NCI-H2196 (cell line): ENCODE measurements around the gene CD93.

Experiments
- DNase-seq: peaks from one replicate; lab custom pipeline; 2025; ENCODE audit not compliant: unreplicated experiment; lab: John Stamatoyannopoulos, UW

The CD93 gene

DNA sequence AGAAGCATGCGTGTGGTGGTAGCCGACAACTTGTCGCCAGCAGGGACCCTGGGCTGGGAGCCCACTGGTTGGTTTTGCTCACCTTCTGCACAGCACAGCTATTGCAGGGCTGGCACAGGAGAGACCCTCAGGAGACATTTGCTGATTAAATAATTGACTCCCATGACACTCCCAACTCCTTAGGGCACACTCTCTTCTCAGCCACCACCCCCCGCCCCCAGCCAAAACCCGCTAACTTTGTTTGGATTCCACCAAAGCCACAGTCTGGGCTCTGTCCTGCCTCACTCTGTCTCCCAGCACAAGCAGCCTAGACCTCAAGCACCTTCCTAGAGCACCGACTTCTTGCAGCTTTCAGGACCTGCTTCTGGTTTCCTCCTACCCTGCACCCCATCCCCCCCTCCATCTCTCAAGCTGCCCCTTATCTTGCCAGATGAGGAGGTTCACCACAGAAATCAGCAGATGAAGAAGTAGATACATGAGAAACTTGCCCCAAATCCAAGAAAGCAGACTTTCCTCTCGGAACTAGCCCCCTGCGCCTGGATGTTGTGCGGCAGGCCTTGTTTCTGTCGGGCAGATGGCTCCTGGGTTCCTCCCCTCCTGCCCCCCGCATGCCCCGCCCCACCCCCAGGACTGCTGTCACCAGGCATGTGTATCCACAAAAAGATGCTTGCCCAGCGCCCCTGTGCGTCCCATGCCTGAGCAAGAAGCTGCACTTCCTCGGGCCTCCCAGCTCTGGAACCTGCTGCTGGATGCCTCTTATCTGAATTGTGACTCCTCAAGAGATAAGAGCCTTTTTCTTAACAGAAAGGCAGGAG, 35.0 kb upstream of the CD93 start:
- no peak for DNase-seq

DNA sequence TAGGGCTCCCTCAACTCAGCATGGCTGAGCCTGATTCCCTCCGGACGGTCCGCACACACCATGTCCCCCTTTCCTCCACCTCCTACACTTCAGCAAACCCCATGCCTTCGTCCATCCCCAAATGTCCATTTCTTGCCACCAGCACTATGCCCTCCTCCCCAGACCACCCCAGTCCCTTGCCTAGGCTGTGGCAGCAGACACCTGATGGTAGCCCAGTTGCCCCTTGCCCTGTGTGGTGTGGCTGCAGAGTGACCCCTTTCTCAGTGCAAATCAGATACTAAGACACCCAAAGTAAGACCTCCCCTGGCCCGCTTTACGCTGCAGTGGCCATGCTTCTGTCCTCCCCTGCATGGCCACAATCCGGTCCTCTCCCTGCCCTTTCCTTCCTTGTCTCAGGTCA, 34.1 kb upstream of the CD93 start:
- DNase-seq = no peak

DNA sequence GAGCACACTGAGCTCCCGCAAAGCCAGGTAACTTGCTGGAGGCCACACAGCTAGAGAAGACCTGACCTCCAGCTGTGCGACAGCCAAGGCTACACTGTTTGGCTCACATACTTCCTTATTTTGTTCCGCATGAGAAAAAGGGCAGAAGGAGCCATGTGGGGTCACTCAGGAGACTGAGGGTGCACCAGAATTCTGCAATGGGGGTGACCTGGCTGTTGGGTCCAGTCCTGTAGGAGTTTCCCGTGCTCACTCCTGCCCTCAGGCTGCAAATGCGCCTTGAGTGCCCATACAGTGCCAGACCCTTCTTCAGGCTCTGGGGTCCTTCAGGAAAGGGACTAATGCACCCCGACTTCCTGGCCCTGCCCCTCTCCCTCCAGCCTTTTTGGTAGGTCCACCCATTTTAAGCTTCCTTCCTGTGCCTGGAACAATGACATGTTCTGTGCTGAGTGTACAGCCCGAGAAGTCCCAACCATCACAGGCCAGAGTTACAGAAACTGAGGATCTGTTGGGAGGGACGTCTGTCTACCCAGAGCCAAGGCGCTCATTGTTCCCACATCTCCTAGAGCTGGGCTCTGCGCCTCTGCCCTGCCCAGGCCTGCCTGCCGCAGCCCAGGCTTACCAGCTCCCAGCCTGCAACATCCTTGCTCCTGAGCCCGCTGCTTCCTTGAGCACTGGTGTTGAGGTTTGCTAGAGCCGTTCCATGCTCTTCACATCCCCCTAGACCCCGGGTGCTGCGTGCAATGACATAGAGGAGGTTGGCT, 33.5 kb upstream of the CD93 start:
- DNase-seq = no peak

DNA sequence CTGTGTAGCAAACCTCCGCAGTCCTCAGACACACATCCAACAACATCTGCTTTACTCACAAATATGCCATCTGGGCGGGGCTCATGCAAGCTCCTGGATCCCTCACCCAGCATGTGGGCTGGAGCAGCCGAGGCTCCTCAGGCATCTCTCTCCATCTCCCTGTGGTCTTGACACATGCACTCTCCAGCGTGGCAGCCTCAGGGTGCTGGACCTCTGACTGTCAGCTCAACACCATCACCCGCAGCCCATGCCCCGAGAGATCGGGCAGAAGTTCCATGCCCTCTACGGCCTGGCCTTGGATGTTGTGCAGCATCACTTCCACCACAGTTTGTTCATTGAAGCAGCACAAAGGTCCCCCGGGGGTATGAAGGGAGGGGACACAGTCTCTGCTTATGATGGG, 32.6 kb upstream of the CD93 start:
- DNase-seq = no peak

DNA sequence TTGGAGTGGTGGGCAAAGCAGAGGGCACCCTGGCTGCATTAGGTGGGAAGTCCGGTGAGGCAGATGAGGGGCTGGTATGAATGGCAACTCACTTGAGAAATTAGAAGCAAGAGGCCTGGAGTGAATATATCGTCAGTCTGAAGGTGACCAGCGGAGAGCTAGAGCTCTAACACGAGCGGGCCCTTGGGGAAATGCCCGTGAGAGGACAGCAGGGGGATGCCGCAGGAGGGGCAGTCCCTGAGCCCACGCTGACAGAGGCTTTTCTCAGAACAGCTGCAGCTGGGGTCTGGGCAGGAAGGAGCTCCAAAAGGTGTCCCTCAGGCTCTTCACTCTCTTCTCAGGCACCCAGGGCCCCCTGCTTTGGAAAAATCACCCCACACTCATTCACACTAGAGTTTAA, 32.0 kb upstream of the CD93 start:
- DNase-seq = no peak

DNA sequence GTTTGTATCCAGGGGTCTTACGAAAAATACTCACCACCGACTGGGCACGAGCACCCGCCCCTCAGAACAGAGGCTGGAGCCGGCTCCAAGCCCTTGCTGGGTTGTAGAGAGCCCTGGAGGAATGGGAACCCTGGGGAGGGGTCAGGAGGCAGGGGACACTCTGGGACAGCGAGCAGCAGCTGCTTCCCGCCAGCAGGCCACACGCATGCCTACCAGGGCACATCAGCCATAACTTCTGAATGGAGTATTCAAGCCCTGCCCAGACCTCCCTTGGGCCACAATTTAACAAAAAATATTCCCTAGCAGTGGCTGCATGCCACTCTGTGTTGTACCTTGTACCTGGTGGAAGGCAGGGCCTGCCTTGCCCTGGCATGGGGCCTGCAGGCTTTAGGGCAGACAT, 31.6 kb upstream of the CD93 start:
- no peak for DNase-seq

DNA sequence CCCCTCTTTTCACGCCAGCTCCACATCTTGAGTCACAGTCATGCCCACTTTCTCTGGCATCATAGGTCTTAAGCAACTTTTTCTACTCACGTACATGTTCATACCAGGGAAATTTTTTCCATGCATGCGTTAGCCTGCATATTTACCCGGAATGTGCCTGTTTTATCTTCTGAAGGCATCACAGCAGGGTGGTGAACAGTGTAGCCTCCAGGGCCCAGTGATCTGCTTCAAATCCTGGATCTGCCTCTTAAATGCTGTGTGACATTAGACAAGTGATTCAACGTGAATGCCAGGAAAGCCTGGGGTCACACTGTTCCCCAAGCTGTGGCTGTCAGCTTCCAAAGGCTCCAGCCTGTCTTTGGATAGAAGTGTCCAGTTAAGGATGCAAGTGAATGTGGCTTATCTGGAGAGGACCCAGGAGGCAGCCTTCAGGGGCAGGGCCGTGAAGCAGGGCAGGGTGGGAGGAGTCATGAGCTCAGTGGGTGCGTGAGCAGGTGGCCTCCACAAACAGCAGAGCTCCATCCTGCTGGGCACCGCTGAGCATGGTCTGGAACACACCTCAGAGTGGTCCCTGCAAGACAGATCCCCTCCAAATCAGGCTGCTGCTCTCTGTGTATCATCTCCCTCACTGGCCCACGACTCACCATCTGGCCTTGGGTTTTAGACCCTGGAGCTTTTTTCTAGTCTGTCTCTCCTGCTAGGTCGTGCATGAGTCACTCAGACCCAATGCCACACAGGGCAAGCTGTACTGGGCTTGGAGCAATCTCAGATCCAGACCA, 30.4 kb upstream of the CD93 start:
- DNase-seq = no peak

DNA sequence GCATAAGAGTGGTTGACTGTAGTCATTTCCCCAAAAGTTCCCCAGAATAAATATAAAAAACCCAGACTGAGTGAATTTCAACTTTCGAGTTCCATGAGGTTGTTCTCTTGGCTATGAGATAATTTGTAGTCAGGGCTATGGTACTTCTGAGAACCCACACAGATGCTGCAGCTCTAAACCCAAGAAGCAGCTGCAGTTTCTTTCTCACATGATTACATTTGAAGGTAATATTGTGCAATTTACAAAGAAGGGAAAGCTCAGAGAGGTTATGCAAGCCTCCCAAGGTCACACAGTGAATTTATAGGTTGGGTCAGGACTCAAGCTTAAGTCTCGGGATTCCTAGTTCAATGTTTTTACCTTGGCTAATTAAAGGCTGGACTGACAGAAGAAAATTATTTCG, 29.7 kb upstream of the CD93 start:
- no peak for DNase-seq

DNA sequence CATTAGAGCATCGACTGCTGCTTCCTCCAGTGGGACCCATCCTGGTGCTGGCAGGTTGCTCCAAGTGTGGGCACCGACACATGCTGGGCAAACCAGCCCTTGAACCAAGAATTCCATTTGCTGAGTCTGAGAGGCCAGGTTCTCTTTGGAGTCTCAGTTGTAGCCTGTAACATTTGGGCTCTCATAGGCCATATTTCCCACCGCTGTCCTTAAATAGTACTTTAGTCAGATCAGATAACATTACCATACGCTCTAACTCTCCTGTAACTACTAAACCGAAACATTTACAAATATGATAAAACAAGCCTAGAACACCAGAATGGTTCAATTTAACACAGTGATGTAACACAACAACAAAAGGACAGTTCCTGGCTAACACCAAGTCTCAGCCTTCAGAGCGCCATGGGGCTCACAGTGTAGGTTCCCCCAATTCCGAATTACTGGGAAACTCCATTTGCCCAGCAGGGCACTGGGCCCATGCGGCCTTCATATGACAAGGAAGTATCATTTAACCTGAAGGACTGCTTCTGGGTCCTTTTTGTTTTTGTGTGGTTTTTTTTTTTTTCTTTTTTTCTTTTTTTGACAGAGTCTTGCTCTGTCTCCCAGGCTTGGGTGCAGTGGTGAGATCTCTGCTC, 28.4 kb upstream of the CD93 start:
- no peak for DNase-seq

DNA sequence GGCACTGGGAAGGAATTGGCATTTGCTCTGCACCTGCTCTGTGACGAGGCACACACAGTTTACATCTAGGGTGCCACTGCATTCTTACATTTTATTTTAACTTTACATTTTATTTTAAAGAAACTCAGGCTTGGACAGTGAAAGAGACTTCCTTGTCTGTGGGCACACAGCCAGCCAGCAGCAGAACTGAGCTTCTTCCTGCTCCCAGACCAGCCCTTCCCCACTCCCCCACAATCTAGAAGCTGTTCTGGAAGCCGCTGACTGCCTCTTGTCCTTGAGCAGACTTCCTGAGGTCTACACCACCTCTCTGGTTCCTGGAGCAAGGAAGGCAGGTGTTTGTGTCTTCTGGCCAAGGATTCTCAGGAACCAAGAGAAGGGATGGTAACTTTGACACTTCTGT, 27.9 kb upstream of the CD93 start:
- no peak for DNase-seq

DNA sequence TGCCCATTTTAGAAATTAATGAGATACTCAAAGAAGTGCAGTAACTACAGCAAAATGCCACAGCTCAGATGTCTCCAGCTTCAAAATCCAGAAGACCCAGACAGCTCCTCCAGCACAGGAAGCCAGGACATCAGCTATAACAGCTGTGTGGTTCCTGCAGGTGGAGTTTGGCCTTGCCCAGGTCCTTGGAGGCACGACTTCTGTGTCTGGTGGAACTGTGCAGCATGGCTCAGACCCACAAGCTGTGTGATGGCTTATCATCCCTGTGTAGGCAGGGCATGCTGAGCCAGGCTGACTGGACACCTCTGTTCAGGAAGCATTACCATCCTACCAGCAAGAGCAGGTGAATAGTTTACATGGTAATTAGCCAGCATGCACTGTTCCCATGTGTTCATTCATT, 26.5 kb upstream of the CD93 start:
- no peak for DNase-seq

DNA sequence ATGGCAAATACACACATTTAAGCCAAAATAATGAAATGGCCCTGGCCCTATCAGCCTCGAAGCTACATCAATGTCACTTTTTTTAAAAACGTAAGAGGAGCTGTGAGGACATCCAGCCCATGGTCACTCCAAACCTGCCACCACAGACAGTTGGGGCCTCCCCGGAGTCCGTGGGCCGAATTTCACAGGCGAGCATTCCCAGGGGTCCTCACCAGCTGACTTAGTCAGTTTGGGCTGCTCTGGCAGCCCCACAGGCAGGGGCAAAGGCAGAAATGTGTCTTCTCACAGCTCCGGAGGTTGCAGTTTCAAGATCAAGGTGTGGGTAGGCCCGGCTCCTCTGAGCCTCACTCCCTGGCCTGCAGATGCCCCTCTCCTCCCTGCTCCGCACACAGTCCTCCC, 25.8 kb upstream of the CD93 start:
- DNase-seq = no peak

DNA sequence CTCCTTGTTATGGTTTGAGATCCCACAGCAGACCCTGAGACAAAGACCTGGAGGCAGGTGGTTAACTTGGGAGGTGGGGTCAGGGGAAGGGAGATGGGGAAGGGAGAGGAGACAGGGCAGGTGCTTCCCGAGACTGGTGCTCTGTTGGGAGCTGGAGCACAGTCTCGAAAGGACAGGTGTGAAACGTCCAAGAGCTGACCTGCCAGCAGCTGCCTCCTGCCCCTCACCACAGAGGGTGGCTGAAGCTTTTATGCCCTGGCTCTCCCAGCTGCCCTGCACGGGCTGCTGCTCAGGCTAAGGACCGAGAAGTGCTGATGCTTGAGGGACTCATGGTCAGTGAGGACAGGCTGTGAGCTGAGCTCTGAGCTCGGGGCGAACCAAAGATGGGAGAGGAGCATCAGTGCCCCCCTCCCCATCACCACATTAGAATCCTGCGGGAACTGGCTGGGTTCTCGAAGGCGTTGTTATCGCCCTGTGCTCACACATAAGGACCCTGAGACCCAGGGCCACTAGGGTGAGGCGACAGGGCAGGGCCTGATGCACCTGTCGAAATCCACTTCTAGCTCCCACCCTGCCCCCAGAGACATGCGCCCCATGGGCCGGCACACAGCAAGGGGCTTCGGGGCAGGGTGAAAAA, 25.3 kb upstream of the CD93 start:
- DNase-seq = peak; percentile 45

DNA sequence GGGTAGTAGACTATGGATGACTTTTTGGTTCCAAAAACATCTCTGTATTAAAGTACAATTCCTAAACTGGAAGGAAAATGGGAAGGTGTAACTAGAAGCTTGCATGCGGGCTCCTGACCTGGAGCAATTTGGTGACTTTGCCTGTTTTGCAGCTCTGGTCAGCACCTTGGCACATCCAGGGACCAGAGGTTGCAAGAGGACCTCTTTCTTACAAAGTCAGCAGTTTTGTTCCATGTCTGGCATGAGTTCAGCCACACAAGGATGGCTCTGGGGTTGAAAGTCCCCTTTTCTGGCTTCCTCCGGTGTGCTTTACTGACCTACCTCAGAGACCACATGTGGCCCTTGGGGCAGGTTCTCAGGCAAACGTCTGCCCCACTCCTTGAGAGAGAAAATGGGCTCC, 22.7 kb upstream of the CD93 start:
- DNase-seq = no peak

DNA sequence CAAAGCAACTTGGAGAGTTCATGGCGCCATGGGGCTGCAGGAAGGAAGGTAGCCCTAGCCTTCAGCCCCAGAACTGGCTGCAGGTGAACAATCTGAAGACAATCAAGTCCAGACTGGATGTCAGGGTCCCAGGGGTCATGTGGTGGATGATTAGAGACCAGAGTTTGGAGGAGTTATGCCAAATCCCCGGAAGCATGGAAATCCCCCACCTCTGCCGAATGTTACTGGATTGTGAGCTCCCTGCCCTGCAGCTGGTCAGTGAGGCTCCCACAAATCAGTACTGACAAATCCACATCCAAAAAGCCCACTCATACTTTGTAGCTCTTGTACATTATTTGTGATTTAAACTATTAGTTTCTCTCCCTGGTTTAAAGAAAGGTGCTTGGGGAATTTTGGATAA, 21.3 kb upstream of the CD93 start:
- DNase-seq = no peak

DNA sequence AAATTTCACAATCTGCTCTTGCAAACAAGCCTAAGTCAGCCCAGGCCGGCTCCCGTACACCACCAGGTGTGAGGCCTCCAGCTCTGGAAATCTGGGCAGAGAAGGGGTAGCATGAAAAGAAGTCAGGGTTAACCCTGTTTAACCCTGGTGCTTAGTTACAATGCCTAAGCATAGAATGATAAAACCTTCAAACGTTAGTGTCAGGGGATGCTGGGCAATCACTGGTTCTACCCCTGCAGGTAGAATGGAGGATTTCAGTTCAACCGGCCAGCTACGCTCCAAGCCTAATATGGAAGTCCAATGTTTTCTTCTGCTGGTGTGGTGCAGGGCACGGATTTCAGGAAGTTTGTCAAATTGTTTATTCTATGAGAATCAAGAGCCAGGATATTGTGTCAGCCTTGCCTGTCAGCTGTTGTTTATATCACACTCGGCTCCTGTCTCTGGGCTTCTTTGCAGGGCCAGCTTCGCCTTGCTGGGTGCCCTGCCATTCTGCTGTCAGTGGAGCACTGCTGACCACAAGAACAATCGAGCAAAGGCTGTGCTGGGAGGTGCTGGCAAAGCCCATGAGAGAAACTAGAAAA, 20.2 kb upstream of the CD93 start:
- DNase-seq = peak; percentile 33

DNA sequence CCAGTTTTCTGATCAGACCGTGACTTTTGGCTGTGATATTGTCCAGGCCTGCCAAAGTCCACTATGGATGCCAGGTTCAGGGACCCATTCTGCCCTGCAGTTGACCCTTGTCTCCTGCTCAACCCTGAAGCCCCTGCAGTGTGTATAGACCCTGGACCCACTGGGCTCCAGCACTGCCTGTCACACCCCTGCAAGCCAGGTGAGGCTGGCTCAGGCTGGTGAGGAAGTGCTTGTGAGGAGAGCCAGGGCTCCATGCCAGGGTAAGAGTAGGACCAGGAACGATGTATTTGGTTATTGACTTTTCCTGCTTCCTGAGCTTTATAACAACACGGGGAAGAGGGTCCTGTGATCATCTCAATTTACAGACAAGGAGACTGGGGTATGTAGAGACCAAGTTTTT, 19.1 kb upstream of the CD93 start:
- no peak for DNase-seq

DNA sequence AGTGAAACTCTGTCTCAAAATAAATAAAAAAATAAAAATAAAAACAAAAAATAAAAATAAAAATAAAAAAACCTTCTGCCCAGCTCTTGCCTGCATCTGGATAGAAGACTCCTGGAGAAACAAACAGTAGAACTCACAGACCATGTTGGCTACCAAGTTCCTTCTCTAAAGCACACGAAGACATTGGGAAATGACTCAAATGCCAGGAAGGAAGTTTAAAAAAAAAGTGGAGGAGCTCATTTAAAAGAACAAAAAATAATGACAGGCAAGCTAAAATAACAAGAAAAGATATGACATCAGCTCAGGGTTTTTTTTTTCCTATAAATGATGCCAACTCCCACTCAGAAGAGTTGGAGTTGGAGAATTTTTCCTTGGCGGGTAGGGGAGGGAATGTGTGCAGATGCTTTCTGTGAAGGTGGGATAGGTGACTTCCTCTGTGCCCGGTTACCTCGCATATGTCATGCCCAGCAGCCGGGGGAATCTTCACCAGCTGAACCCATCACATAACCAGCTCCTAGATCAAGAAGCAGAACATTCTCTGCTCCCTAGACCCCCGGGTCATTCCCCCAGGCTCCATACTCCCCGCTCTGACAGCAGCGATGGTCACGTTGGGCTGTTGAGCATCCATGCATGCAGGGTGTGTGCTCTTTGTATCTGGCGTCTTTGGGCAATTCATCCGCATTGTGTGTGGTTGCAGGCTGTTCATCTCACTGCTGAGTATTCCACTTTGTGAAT, 17.3 kb upstream of the CD93 start:
- no peak for DNase-seq

DNA sequence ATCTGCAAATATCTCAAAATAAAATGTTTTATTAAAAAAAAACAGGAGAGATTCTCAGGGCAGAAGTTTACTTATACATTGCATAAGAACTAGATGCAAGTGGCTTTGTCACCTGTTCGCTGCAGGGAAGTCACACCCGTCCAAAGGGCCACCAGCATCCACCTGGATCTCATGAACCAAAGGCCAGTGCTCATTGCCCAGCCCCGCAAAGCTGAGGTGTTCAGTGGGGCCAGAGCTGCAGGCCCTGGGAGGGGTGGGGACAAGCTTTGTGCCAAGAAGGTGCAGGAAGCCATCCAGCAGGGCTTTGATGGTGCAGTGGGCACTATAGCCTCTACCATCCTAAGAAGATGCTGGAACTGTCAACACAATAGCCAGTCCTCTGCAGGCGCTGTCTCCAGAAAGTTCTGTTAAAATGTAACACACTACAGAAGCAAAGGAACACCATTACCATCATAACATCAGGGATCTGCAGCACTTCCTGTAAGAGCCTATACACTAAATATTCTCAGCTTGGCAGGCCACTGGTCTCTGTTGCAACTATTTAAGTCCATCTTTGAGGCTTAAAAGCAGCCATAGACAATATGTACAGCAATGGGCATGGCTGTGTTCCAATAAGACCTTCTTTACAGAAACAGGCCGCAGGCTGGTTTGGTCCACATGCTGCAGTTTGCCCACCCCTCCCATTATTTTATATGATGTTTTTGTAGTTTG, 15.7 kb upstream of the CD93 start:
- no peak for DNase-seq
